Activated CD8-positive, alpha-beta memory T cell treated with anti-CD3 and anti-CD28 coated beads for 24 hours (primary cell): ENCODE results near the gene TRPM2.

ENCODE experiments used
- DNase-seq: peaks from one replicate; pipeline ENCODE4 v3.0.0-alpha.2; 2020

The TRPM2 gene

DNA sequence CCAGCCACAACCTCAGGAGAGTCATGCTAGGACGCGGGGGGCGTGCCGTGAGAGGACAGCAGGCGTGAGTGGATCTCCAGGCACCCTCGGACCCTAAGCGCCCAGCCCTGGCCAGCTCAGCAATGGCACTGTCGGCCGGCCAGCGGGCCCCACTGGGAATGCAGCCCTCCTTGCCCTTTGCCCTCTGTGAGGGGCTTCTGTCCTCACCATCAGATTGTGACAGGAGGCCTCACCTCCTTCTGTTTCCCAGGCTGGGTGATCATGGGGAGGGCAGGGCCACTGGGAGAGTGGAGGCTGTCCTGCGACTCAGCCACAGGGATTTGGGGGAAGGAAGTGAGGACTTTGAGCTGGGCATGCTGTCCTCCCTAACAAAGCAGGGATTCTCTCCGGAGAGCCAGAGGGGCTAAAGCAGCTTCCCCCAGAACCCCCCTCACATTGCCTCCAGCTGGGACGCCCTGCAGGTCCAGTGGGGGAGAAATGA, 95.3 kb downstream of the TRPM2 start:
- no peak for DNase-seq

DNA sequence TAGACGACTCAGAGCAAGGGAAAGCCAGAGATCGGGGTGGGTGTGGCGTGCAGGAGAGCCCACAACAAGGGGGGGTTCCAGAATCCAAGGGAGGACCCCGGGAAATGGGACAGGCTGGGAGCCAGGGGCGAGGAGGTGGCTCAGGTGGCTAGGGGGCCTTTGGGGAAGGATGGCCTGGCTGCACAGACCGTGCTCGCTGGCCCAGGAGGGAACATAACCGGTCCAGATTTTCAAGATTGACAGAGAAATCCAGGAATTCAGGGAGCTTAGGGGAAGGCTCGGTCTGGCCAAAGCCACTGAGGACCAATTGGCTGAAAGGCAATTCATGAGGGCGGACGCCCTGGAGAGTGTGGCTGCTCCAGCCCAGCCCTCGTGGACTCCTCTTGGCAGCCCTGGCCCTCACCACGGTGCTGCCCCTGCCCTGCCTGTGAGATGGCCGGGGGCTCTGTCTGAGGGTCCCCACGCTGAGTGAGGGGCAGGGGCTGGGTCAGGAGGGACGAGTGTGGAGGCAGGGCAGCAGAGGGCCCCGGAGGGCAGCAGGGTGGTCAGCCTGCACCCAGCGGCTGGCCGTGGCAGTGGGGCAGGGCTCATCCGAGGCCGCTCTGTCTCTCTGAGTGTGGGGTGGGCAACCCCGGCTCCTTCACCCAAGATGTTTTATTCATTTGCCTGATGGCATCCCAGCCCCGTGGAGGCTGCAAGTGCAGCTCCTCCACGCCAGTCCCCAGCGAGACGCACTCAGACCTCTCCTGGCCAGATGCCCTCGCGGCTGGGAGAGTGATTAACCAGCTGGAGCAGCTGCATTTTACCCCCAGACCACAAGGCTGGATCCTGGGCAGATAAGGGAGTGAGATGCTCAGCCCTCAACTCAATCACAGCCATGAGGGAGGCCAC, 96.3 kb downstream of the TRPM2 start:
- DNase-seq: no peak

DNA sequence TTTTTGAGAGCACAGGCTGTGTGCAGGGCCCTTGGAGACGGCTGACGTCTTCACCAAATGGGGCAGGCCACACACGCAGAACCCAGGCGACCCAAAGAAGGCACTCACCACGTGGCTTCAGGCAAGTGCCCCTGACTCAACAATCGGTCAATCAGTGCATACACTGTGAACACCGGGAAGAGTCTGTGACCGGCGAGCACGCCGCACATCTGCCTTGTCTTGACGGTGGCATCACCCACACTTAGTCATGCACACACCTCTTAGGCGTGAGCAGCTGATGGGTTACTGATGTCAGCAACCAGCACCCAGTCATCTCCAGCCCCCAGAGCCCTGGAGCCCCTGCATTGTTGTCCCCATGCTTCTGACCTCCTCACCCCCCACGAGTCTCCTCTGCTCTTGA, 97.0 kb downstream of the TRPM2 start:
- DNase-seq: no peak

DNA sequence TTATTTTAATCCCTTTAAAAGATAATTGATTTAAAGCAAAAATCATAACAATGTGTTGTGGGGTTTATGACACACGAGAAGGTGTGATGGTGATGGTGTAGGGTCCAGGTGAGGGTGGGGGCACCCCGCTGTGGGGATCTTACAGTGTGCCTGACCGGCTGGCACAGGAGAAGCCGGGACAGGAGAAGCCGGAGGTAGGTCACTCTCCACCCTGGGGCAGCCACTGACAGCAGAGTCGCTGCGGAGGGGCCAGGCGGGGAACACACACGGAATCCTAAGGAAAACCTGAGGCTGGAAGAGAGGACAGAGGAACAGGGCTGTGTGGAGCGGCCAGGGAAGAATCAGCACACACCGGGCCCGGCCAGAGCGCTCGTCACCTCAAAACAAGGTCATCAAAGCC, 97.6 kb downstream of the TRPM2 start:
- DNase-seq: no peak

DNA sequence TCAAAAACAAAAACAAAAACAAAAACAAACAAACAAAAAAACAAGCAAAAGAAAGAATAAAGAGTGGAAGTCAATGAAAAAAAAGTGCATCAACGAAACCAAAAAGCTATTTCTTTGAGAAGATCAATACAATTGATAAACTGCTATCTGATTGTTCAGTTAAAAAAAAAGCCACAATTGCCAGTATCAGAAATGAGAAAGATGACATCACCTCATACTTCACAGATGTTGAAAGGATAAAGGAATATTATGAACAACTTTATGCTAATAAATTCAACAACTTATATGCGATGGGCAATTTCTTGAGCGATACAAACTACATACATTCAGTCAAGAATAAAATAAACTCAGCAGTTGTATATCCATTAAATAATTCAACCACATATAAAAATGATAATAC, 99.7 kb downstream of the TRPM2 start:
- no peak for DNase-seq

DNA sequence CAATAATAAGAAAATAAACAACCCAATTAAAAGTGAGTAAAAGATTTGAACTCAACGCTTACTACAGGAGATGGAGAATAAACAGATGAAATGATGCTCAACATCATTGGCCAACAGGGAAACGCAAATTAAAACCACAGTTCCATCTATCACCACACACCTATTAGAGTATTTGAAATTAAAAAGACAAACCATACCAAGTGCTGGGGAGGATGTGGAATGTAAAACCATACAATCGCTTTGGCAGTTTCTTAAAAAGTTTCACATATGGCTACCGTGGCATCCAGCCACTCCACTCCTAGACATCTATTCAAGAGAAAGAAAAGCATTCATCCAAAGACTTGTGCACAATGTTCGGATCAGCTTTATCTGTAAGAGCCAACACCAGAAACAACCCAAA, 100.6 kb downstream of the TRPM2 start:
- no peak for DNase-seq

DNA sequence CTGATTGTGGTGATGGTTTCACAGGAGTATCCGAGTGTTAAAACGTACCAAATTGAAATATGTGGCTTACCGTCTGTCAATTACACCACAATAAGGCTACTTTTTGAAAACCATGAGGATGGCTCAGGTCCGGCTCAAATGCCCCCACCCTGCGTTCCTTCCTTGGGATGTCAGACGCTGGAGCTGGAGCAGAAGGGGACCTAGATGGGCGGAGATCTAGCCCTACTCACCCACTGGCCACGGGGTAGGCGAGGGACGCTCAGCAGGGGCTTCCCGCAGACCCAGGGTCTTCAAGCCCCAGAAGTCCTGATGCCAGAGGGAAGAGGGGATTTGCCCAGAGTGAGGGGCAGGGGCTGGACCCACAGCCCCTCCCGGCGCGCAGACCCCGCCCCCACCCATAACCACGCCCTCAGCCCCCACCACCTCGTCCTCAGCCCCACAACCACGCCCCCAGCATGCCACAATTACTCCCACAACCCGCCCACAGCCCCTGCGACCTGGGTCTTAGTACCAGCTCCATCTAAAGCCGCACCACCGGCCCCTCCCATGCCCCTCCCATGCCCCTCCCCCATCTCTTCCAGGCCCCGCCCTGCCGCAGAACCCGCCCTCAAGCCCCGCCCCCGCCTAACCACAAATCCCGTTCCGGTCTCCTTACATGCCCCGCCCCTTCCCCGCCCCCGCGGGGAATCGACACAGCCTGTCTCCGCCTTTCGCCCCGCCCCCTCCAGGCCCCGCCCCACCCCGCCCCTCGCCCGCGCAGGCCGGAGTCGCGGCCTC, 101.5 kb downstream of the TRPM2 start, which contains the start of gene LRRC3:
TSS of gene LRRC3 (plus strand) at position 764 of the 777 bp plus-strand sequence. CDS start 1,135 bp downstream, outside the sequence.
- DNase-seq: peak; percentile 87

DNA sequence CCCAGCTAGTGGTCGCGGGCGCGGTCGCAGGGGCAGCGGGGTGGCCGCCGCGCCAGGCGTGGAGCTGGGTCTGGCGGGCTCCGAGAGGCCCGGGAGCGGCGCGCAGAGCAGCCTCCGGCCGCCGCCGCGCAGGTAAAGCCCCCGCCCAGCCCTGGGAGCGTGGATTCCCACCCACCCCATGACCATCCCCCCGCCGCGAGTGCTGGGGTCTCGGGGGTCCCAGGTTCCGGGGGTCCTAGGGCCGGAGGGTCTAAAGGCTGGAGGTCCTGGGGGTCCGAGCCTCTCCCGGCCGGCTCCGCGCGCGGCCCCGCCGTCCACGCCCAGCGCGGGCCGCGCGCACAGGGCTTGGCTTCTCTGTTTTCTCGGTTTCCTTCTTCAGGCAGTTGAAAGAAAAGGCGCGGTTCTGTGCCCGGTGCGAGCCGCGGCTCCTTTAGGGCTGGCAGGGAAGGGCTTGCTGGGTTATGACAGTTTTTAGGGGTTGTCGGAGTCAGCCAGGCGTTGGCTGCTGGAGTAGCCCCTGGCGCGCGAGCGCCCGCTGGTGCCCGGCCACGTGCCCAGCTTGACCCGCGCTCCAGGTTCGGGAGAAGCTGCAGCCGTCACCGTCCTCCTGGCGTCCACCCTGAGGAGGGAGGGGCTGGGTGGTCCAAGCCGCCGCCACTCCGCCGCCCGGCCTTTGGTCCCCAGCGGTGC, 102.2 kb downstream of the TRPM2 start:
- DNase-seq: peak; percentile 80

DNA sequence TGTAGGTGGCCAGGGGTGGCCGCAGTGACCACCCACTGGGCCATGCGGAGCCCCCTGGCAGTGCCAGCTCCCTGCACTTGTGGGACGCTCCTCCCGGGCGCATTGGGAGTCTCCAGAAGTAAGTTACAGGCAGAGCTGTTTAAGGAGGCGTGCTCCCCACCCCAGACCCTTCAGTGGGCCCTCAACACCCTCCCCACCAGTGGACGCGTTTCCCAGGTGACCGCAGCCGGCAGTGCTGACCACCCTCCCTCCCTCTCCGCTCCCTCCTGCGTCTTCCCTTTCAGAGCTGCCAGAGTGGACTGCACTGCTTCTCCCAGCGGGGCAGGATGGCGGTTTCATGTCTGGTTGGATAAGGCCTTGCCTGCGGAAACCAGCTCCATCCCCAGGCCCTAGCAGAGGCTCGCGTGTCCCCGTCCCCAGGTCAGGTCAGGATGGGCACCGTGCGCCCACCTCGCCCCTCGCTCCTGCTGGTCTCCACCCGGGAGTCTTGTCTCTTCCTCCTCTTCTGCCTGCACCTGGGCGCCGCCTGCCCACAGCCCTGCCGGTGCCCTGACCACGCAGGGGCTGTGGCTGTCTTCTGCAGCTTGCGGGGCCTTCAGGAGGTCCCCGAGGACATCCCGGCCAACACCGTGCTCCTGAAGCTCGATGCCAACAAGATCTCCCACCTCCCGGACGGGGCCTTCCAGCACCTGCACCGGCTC, 102.9 kb downstream of the TRPM2 start:
- DNase-seq: no peak

DNA sequence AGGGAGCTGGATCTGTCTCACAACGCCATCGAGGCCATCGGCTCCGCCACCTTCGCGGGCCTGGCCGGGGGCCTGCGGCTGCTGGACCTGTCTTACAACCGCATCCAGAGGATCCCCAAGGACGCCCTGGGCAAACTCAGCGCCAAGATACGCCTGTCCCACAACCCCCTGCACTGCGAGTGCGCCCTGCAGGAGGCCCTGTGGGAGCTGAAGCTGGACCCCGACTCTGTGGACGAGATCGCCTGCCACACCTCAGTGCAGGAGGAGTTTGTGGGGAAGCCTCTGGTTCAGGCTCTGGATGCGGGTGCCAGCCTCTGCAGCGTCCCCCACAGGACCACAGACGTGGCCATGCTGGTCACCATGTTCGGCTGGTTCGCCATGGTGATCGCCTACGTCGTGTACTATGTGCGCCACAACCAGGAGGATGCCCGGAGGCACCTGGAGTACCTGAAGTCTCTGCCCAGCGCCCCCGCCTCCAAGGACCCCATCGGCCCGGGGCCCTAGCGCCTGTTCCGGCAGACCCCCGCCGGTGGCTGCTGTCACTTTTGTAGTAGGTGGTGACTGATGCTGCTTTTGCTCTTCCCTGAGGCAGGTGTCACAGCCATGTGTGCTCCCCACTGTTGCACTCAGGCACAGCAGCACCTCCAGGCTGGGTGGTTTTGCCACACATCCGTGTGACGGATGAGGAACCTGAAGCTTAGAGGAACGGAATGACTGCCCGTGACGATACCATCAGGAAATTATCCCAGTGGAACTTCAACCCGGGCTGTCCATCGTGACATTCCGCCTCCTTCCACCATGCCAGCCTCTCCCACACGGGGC, 103.7 kb downstream of the TRPM2 start:
- no peak for DNase-seq

DNA sequence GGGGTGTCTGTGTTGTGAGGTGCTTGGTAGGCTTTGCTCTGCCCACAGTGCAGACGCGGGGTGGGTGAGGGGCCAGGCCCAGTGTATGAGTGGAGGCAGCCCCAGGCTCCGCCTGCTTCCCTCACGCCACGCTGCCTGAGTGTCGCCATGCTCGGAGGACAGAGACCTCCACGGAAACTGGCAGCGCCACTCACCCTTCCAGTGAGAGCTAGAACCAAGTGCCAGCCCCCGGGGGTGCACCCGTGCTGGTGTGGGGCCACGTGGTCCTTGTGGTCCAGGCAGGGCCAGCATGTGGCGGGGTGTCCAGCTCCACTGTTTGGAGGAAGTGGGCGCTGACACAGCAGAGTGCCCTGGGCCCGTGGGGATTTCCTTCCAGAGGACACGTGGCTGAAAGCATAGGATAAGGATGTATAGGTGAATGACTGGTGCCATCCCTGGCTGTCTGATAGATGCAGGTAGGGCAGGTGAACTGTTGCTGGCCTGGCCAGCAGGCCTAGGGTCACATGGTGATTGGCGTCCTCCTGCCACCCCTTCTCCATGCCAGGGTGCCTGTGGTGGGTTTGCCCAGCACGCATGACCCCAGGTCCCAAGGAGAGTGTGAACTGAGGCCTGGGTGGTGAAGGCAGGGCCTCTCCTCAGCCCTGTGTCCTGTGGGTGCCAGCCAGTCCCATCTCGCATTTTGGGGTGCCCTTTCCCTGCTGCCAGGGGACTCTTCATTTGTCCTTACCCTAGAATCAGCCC, 105.7 kb downstream of the TRPM2 start:
- DNase-seq: no peak

DNA sequence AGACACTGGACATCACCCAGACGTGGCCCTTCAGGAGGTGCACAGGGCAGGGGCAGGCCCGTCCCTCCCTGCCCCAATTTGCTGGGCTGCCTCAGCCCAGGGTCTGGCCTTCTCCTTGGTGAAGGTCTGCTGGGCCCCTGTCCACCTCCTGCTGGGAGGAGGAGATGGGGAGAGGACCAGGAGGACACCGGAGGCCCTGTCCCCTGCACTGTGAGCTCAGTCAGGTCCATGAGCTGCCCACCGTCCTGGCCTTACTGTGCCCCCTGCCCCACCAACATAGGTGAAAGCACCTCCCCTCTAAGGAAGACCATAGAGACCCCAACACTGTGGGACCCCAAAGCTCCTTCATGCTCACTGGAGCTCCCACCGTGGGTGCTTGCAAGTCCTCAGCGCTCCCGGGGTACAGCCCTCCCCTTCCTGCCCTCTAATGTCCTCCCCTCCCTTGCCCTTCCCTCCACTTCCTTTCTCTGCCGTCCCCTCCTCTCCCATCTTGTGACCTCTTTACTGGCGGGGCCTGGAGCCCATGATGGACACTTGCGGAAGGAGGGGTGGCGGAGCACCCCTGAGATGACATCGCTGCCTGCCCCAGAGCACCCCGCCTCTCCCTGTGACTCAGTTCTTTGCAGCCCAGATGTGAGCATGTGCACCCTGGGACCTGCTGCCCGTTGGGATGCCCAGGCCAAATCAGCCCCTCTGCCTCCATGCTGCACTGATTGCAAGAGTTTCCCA, 106.5 kb downstream of the TRPM2 start:
- no peak for DNase-seq

DNA sequence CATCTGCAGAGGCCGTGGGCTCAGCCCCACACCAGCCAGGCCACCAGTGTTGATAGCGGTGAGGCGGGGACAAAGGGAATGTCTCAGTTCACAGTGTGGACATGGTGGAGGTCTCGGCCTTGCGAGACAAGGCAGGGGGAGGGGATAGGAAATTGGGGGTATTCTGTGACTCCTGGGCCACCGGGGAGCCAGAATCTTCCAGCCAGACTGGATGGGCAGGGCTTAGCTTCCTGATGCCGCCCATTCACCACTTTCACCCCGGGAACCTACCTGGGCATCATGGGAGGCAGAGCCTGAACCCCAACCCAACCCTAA, 107.0 kb downstream of the TRPM2 start:
- no peak for DNase-seq

DNA sequence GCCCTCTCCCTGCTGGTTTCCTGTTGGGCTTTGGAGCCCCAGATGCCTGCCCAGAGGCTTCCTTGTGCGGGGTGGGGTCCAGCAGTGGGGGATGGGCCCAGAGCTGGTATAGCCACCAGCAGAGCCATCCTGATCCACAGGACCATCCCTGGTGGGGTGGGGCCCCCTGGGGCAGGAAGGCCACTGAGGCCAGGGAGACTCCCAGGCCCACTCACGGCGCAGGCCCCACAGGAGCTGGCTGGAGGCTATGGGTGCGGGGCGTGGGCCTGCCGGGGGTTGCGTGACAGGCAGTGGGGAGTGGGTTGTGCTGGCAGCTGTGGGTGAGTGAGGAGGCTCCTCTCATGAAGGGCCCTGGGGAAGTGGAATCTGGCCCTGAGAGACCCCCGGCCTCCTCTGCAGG, 107.6 kb downstream of the TRPM2 start:
- no peak for DNase-seq

DNA sequence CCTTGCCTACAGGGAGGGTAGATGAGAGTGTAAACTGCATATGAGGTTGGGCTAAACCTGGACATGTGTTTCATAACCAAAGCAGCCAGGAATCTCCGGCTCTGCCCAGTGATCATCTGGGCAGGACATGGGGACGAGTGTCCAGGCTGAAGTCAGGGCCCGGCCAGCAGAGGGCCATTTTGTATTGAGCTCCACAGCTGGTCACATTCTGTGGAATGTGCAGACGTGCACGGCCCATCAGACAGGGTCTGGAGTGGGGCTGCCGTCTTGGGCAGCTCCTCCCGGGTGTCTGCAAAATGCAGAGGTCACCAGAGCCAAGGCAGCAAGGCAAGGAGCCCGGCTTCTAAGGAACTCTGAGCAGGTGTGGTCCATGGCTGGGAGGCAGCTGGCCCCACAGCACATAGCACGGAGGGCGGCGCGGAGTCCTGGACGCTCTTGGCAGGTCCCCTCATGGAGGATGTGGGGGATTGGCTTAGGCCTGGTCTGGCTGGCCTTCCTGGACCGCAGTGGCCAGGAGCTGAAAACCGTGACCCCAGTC, 108.1 kb downstream of the TRPM2 start:
- no peak for DNase-seq

DNA sequence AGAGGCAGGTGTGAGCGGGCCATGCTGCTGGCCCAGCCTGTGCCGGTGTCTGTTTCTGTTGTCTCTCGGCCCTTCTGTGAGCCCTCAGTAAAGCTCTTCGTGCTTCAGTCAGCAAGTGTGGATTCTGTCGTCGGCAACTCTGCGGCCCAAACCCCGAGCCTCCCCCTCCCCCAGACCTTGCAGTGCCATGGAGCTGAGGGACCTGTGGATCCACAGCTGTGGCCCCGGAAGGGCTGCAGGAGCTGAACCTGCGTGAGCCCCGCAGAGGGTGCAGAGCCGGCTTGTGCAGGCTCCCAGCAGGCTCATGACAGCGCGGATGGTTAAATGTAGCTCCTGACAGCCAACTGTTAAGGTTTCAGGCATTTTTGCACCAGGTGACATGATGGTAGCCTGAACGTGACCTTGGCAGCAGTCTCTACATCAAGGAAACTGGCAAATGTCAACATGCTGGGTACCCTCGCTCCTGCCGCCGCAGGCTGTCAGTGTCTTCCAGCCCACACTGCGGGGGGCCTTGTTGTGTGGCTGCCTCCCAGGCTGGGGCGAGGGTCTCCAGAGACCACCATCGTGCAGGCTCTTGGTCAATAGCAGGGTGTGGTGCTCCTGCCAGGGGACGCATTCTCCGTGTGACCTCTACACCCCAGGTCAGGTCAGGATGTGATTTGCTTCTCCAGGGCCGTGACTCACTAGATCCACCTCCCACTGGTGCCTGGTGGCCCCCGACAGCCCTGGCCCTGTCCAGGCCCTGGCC, 108.8 kb downstream of the TRPM2 start:
- DNase-seq: no peak

DNA sequence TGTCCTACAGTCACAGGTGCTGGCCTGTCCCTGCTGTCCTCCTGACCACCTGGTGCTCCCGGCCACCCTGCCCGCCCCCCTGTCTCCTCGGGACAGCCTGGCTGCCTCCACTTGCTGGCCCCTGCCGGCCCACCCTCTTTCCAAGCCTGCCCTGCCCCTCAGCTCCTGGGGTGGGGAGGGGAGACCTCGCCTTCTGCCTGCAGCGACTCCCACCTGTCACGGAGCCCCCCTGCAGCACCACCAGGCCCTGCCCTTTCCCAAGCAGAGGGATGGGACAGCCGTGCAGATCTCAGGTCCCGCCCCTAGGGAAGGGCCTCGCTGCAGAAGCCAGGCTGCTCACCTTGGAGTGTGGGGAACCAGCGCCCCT, 109.4 kb downstream of the TRPM2 start:
- DNase-seq: no peak

DNA sequence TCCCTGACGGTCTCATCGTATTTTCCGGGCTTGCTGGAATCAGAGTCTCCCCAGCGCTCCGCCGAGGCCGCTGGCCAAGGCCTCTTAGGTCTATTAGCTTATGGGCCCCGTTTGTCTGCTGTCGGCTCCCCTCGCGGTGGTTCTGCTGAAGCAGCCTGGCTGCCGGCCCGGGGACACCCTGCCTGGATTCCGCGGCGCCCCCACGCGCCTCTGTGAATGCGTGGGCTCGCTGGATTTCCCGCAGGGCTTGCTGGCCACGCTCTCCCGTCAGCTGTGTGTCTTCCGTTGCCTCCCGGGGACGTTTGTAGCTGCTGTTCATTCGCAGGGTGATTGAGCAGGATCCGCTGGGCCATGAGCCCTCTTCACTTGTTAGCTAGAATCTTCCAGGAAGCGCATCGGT, 110.3 kb downstream of the TRPM2 start:
- DNase-seq: no peak

DNA sequence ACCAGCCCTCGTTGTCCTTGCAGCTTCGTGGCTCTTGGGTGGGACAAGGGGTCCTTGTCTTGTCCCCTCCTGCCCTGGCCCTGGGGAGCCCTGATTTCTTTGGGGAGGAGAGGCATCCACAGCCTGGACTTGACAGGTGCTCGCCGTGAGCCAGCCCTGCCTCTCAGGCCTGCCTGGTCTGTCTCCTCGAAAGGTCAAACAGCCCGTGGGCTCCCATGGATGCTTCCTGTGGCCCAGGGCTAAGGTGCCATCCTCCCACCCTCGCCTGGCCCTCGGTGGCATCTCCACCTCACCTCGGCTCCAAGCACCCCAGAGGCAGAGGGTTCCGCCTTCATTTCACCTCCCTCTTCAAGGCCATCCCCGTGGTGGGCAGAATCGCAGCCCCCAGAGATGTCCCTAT, 110.9 kb downstream of the TRPM2 start:
- no peak for DNase-seq
